GM12878 (cell line): ENCODE data around the gene TLR5. TPM values are rescaled to one million over a fixed set of nuclear protein-coding genes. Genes with fewer than 3 reads are reported as not detected.

Source experiments
- CEBPB ChIP-seq, 2 experiments: fragments of 150-350 bp in 1 of 2; IDR thresholded peaks; 2 replicates each; pipeline ENCODE4 v1.6.1; 2012 to 2014; ENCODE audit warnings: low read depth in 2 of 2, low read length in 2 of 2, borderline replicate concordance in 1 of 2, inconsistent platforms in 1 of 2
- ESRRA ChIP-seq: IDR thresholded peaks from 2 replicates; pipeline ENCODE4 v1.6.1; 2012; ENCODE audit warnings: mild to moderate bottlenecking, low read length, improper control_type of control experiment
- EZH2 ChIP-seq: IDR thresholded peaks from 2 replicates; pipeline ENCODE4 v1.6.1; 2012; ENCODE audit warnings: low read depth, mild to moderate bottlenecking, control low read depth, inconsistent platforms, low read length, borderline replicate concordance; ENCODE audit not compliant: control insufficient read depth
- GATAD2B ChIP-seq: fragments of 450-650 bp; conservative IDR thresholded peaks from 2 replicates; pipeline ENCODE4 v1.6.1; 2017; ENCODE audit warnings: low read depth, mild to moderate bottlenecking, moderate library complexity
- IKZF2 ChIP-seq, 2 experiments: fragments of 450-650 bp; IDR thresholded peaks; 2 replicates each; pipeline ENCODE4 v1.6.1; 2017; ENCODE audit warnings: mild to moderate bottlenecking in 2 of 2, moderate library complexity in 2 of 2
- NFYA ChIP-seq: IDR thresholded peaks from 2 replicates; pipeline ENCODE4 v1.6.1; 2011; ENCODE audit warnings: low read depth, mild to moderate bottlenecking, low read length, improper control_type of control experiment, borderline replicate concordance
- NRF1 ChIP-seq: conservative IDR thresholded peaks from 2 replicates; pipeline ENCODE4 v1.6.1; 2011; ENCODE audit warnings: mild to moderate bottlenecking, low read depth, low read length, improper control_type of control experiment
- POLR2A ChIP-seq: IDR thresholded peaks from 2 replicates; pipeline ENCODE4 v1.6.1; 2011; ENCODE audit warnings: low read depth, mild to moderate bottlenecking, low read length
- RAD21 ChIP-seq: IDR thresholded peaks from 2 replicates; pipeline ENCODE4 v1.6.1; 2011; ENCODE audit warnings: mild to moderate bottlenecking, low read depth, low read length, moderate library complexity; ENCODE audit not compliant: insufficient read depth
- RFX5 ChIP-seq: IDR thresholded peaks from 2 replicates; pipeline ENCODE4 v1.6.1; 2011; ENCODE audit warnings: low read depth, low read length, improper control_type of control experiment
- SIN3A ChIP-seq: IDR thresholded peaks from 2 replicates; pipeline ENCODE4 v1.6.1; 2012; ENCODE audit warnings: low read depth, low read length, improper control_type of control experiment
- SMARCA5 ChIP-seq: fragments of 450-650 bp; IDR thresholded peaks from 2 replicates; pipeline ENCODE4 v1.6.1; 2017; ENCODE audit warnings: mild to moderate bottlenecking
- SMC3 ChIP-seq: IDR thresholded peaks from 2 replicates; pipeline ENCODE4 v1.6.1; 2011; ENCODE audit warnings: low read length, improper control_type of control experiment, borderline replicate concordance
- STAT3 ChIP-seq: IDR thresholded peaks from 2 replicates; pipeline ENCODE4 v1.6.1; 2011; ENCODE audit warnings: low read depth, low read length, improper control_type of control experiment
- TARDBP ChIP-seq: IDR thresholded peaks from 2 replicates; pipeline ENCODE4 v1.6.1; 2016; ENCODE audit warnings: borderline replicate concordance
- TCF12 ChIP-seq: IDR thresholded peaks from 2 replicates; pipeline ENCODE4 v1.6.1; 2011; ENCODE audit warnings: low read depth, mild to moderate bottlenecking, low read length
- TCF3 ChIP-seq: IDR thresholded peaks from 2 replicates; pipeline ENCODE4 v1.6.1; 2012; ENCODE audit warnings: low read depth, mild to moderate bottlenecking, low read length, borderline replicate concordance; ENCODE audit not compliant: insufficient read depth
- USF2 ChIP-seq: IDR thresholded peaks from 2 replicates; pipeline ENCODE4 v1.6.1; 2011; ENCODE audit warnings: low read depth, low read length, improper control_type of control experiment, borderline replicate concordance
- ZBTB40 ChIP-seq: fragments of 450-650 bp; IDR thresholded peaks from 2 replicates; pipeline ENCODE4 v1.6.1; 2016; ENCODE audit warnings: mild to moderate bottlenecking, moderate library complexity, borderline replicate concordance
- ZNF217 ChIP-seq: fragments of 450-650 bp; IDR thresholded peaks from 2 replicates; pipeline ENCODE4 v1.6.1; 2017; ENCODE audit warnings: antibody characterized with exemption, mild to moderate bottlenecking
- ZNF592 ChIP-seq: fragments of 450-650 bp; IDR thresholded peaks from 2 replicates; pipeline ENCODE4 v1.6.1; 2017; ENCODE audit warnings: mild to moderate bottlenecking, moderate library complexity
- ZNF622 ChIP-seq: fragments of 450-650 bp; IDR thresholded peaks from 2 replicates; pipeline ENCODE4 v1.6.1; 2017; ENCODE audit warnings: mild to moderate bottlenecking, inconsistent platforms
- polyA plus RNA-seq, 11 experiments: library from polyadenylated mRNA; depleted of rRNA in 4 of 11; unstranded in 6 of 11; stranded (reverse) in 5 of 11; fragments of >200 nt; fragmentation: Nextera tagmentation in 4 of 11; fragmentation: Illumina TruSeq in 1 of 11; extraction: Ambion mirVana in 4 of 11; extraction: Trizol in 1 of 11; gene quantifications; 1 replicate in 1 of 11; 2 replicates in 10 of 11; pipeline versions ENCODE4 v1.2.1 to v1.2.3, GENCODE V29; 2011 to 2016; ENCODE audit warnings: inconsistent platforms in 2 of 11, missing spikeins in 2 of 11, low read depth in 1 of 11
- total RNA-seq, 4 experiments: library from RNA; depleted of rRNA in 3 of 4; stranded (reverse); fragments of >200 nt in 3 of 4; fragmentation: Illumina TruSeq in 1 of 4; extraction: Trizol in 1 of 4; gene quantifications; 2 replicates each; pipeline versions ENCODE4 v1.2.1 to v1.2.3, GENCODE V29; 2013 to 2021

Gene TLR5
- total and polyA plus RNA-seq, 10 of the 15 experiments (the other 5 are each of a cell fraction or from before 2014, with no cell fraction given): 0.34 to 5.3 (median 0.79) TPM

DNA sequence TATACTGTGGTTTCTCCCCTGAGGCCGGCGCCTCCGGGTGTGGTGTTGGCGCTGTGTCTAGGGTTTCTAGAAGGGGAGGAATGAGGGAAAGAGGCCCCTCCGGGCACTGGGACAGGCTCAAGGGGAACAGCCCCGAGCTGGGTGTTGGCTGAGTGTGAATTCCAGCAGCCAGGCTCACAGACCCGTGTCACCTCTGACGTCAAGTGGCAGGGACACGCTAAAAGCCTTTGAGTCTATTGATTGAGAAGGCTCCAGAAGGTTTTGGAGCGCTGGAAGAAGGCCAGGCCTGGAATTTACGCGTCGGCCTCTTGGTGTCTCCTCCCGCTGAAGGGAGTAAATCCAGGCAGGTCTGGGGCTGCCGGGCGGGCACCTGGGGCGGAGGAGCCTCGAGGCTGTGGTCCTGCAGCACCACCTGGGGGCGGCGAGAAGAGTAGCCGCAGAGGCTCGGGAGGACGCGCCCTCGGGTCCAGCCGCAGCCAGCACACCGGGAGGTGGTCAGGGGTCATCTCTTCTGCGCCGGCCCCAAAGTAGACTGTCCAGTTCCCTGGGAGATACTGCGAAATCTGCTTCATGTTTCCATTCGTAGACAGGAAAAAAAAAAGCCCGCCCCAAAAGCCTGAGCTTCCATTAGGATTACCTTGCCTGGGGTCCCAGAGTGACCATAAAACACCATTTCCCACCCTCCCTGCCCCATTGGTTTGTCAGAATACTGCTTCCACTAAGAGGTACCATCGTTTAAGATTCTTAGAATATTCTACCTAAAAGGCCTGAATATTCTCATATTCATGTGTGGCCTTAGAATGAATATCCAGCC is 61.7 kb downstream of the TLR5 start (continued):
- TF ChIP-seq ZBTB40 (no peak), ZNF622 (no peak), GATAD2B (0 out of 2 replicates have a peak, but pooled peaks have one; percentile 33), ZNF592 (0 out of 2 replicates have a peak, but pooled peaks have one; percentile 50), TARDBP (0 out of 2 replicates have a peak, but pooled peaks have one; percentile 33), NFYA (no peak), CEBPB (IDR thresholded peaks at IDR 0.05; ENCODE audit: borderline replicate concordance in 1 of 2, low read depth in 2 of 2, low read length in 2 of 2) (no peak), STAT3 (no peak), POLR2A (no peak), ZNF217 (0 out of 2 replicates have a peak, but pooled peaks have one; percentile 25), EZH2 (no peak), SIN3A (no peak), USF2 (no peak), RFX5 (no peak), IKZF2 (IDR thresholded peaks at IDR 0.05) (peak; percentile 69 to 73; a peak in 3 of 4 replicates), NRF1 (no peak), RAD21 (peak; percentile 85), SMC3 (peak; percentile 86), TCF12 (0 out of 2 replicates have a peak, but pooled peaks have one; percentile 45), SMARCA5 (peak; percentile 79), ESRRA (no peak), TCF3 (no peak)
